Astrocyte (in vitro differentiated cells and primary cell): Measurements from ENCODE around the gene TSC1. TPM values are rescaled to one million over a fixed set of nuclear protein-coding genes. Genes with fewer than 3 reads are reported as not detected.

Source experiments
- DNase-seq: peaks from one replicate; pipeline ENCODE4 v3.0.0-alpha.2; 2010; ENCODE audit warnings: low read depth
- FAIRE-seq: peaks from 2 replicates; lab custom pipeline; 2011; peaks lifted over from hg19 to GRCh38; lab: Jason Lieb, UNC
- H2AFZ ChIP-seq: 2 replicates; pipeline ENCODE4 v1.6.0; 2012; ENCODE audit warnings: low read depth, low read length, inconsistent platforms
- H3K27ac ChIP-seq: 2 replicates; pipeline ENCODE4 v1.5.1; 2011; ENCODE audit warnings: low read depth, low read length, inconsistent platforms
- H3K27me3 ChIP-seq: 2 replicates; pipeline ENCODE4 v1.6.0; 2011; ENCODE audit warnings: low read length, inconsistent platforms; ENCODE audit not compliant: insufficient read depth
- H3K36me3 ChIP-seq: 2 replicates; pipeline ENCODE4 v1.5.1; 2011; ENCODE audit warnings: low read length, inconsistent platforms; ENCODE audit not compliant: insufficient read depth
- H3K4me1 ChIP-seq: 2 replicates; pipeline ENCODE4 v1.5.1; 2011; ENCODE audit warnings: low read length, inconsistent platforms; ENCODE audit not compliant: insufficient read depth
- H3K4me2 ChIP-seq: 2 replicates; pipeline ENCODE4 v1.6.0; 2012; ENCODE audit warnings: low read length, inconsistent platforms
- H3K4me3 ChIP-seq: 2 replicates; pipeline ENCODE4 v1.5.1; 2011; ENCODE audit warnings: low read depth, mild to moderate bottlenecking, low read length, inconsistent platforms; ENCODE audit not compliant: insufficient read depth
- H3K79me2 ChIP-seq: 2 replicates; pipeline ENCODE4 v1.6.0; 2012; ENCODE audit warnings: mild to moderate bottlenecking, low read length, inconsistent platforms; ENCODE audit not compliant: insufficient read depth
- H3K9ac ChIP-seq: 2 replicates; pipeline ENCODE4 v1.6.0; 2012; ENCODE audit warnings: mild to moderate bottlenecking, low read length, inconsistent platforms
- H3K9me3 ChIP-seq: 2 replicates; pipeline ENCODE4 v1.5.1; 2012; ENCODE audit warnings: low read depth, mild to moderate bottlenecking, low read length, inconsistent platforms; ENCODE audit not compliant: insufficient read depth
- H4K20me1 ChIP-seq: 2 replicates; pipeline ENCODE4 v1.6.0; 2012; ENCODE audit warnings: low read length, inconsistent platforms; ENCODE audit not compliant: insufficient read depth
- H3K27ac Mint-ChIP-seq: one replicate; pipeline ENCODE4 v1.8.0; 2021; ENCODE audit warnings: mild to moderate bottlenecking, mixed read lengths; ENCODE audit not compliant: unreplicated experiment
- H3K27me3 Mint-ChIP-seq: one replicate; pipeline ENCODE4 v1.8.0; 2021; ENCODE audit warnings: low read depth, mixed read lengths; ENCODE audit not compliant: unreplicated experiment
- H3K36me3 Mint-ChIP-seq: one replicate; pipeline ENCODE4 v1.8.0; 2021; ENCODE audit warnings: low read depth, mixed read lengths; ENCODE audit not compliant: unreplicated experiment
- H3K4me1 Mint-ChIP-seq: one replicate; pipeline ENCODE4 v1.8.0; 2021; ENCODE audit warnings: low read depth, mixed read lengths; ENCODE audit not compliant: unreplicated experiment
- H3K4me3 Mint-ChIP-seq: one replicate; pipeline ENCODE4 v1.8.0; 2021; ENCODE audit warnings: mild to moderate bottlenecking, moderate library complexity, mixed read lengths; ENCODE audit not compliant: unreplicated experiment
- H3K9me3 Mint-ChIP-seq: one replicate; pipeline ENCODE4 v1.8.0; 2021; ENCODE audit warnings: mild to moderate bottlenecking, mixed read lengths; ENCODE audit not compliant: unreplicated experiment
- EZH2 ChIP-seq: IDR thresholded peaks from 2 replicates; pipeline ENCODE4 v1.6.1; 2012; ENCODE audit warnings: mild to moderate bottlenecking, low read length, inconsistent platforms; ENCODE audit not compliant: insufficient read depth
- total RNA-seq: library from RNA; stranded (reverse); gene quantifications from 2 replicates; pipeline ENCODE4 v1.2.1, GENCODE V29; 2021
- TF ChIP-seq, protein P1 (sequence below): IDR thresholded peaks from 2 replicates; pipeline ENCODE4 v1.5.1; 2011; ENCODE audit warnings: low read depth, mild to moderate bottlenecking, inconsistent platforms, low read length, moderate library complexity; ENCODE audit not compliant: insufficient read depth

The TSC1 gene
- total RNA-seq, 1 donor from 2014 or later, result 50.6 TPM

DNA sequence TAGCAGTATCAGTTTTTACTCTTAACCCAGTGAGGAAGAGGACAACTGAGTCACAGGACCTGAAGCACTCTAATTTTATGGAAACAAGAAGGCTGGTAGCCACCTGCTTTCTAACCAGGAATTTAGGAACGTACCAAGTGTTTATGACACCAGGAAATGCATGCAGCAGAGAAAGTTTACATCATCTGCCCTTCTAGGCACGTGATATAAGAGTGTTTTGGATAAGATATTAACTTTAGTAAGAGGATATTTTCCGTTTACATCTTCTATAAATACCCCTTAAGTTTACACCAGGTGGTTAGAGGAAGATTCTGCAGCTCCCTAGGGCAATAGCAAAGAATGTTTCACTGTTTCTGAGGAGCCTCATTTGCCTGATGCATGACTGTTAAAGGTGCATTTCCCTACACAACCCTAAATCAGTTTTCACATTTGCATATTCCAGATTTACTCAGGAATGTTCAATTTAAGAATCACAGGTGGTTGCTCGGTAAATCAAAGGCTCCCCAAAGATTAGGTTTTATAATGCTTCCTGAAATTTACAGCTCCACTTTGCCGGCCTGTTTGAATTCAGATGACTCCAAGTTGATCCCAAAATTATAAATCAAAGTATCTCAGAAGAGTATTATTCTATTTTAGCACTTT is 1.8 kb downstream of the TSC1 start:
- Histone ChIP-seq H3K4me3 (no peak overlapping the region), H3K9me3 (no peaks in the 10 kb centered on the region), H3K79me2 (peaks cover 68% of the 10 kb centered on the region), H3K4me1 (peaks cover 21% of the 10 kb centered on the region), H3K27me3 (no peaks in the 10 kb centered on the region), H3K4me2 (peak overlapping the region; percentile 97), H3K9ac (no peak overlapping the region), H2AFZ (no peak overlapping the region), H4K20me1 (peaks cover 53% of the 10 kb centered on the region), H3K27ac (no peak overlapping the region), H3K36me3 (no peaks in the 10 kb centered on the region)
- DNase-seq, result peak; percentile 4
- TF ChIP-seq EZH2, result no peak
- TF ChIP-seq, protein P1, sequence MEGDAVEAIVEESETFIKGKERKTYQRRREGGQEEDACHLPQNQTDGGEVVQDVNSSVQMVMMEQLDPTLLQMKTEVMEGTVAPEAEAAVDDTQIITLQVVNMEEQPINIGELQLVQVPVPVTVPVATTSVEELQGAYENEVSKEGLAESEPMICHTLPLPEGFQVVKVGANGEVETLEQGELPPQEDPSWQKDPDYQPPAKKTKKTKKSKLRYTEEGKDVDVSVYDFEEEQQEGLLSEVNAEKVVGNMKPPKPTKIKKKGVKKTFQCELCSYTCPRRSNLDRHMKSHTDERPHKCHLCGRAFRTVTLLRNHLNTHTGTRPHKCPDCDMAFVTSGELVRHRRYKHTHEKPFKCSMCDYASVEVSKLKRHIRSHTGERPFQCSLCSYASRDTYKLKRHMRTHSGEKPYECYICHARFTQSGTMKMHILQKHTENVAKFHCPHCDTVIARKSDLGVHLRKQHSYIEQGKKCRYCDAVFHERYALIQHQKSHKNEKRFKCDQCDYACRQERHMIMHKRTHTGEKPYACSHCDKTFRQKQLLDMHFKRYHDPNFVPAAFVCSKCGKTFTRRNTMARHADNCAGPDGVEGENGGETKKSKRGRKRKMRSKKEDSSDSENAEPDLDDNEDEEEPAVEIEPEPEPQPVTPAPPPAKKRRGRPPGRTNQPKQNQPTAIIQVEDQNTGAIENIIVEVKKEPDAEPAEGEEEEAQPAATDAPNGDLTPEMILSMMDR, result no peak
- Mint-ChIP-seq H3K9me3 (no peaks in the 10 kb centered on the region), H3K36me3 (no peaks in the 10 kb centered on the region), H3K4me1 (peaks cover 29% of the 10 kb centered on the region), H3K27ac (no peak overlapping the region), H3K4me3 (peak overlapping the region; percentile 96), H3K27me3 (no peaks in the 10 kb centered on the region)
- no peak for FAIRE-seq

- TF ChIP-seq, protein P1, result no peak
- no peak for TF ChIP-seq EZH2
- Histone ChIP-seq H4K20me1 (peaks cover 86% of the 10 kb centered on the region), H3K27ac (no peak overlapping the region), H2AFZ (no peak overlapping the region), H3K9ac (no peak overlapping the region), H3K27me3 (no peaks in the 10 kb centered on the region), H3K4me3 (no peak overlapping the region), H3K36me3 (no peaks in the 10 kb centered on the region), H3K4me1 (peaks cover 8% of the 10 kb centered on the region), H3K4me2 (no peak overlapping the region), H3K79me2 (peaks cover 91% of the 10 kb centered on the region), H3K9me3 (no peaks in the 10 kb centered on the region)
- DNase-seq (no peak), FAIRE-seq (no peak)
- Mint-ChIP-seq H3K27me3 (no peaks in the 10 kb centered on the region), H3K9me3 (no peaks in the 10 kb centered on the region), H3K4me3 (no peak overlapping the region), H3K27ac (no peak overlapping the region), H3K36me3 (no peaks in the 10 kb centered on the region), H3K4me1 (peaks cover 14% of the 10 kb centered on the region)
Measured at GRCh38 chr9:132939169-132939568, 5.2 kb downstream of the TSC1 start.

GRCh38 chr9:132937463-132937901 is 6.9 kb downstream of the TSC1 start:
- Mint-ChIP-seq H3K4me1 (peaks cover 7% of the 10 kb centered on the region), H3K27ac (no peak overlapping the region)

More at GRCh38 chr9:132937463-132937901, 6.9 kb downstream of the TSC1 start:
- no peak for FAIRE-seq
- Histone ChIP-seq H3K27me3 (no peaks in the 10 kb centered on the region), H3K9me3 (no peaks in the 10 kb centered on the region), H3K27ac (no peak overlapping the region), H3K9ac (no peak overlapping the region), H3K4me2 (peak overlapping the region; percentile 15), H3K79me2 (peaks cover 78% of the 10 kb centered on the region), H3K4me3 (no peak overlapping the region), H3K36me3 (no peaks in the 10 kb centered on the region), H2AFZ (no peak overlapping the region), H3K4me1 (peaks cover 4% of the 10 kb centered on the region), H4K20me1 (peaks cover 82% of the 10 kb centered on the region)
- no peak for TF ChIP-seq EZH2
- TF ChIP-seq, protein P1, result no peak
- no peaks in the 10 kb centered on the region for H3K27me3 Mint-ChIP-seq
- DNase-seq, result no peak
- H3K36me3 Mint-ChIP-seq, result peaks cover 4% of the 10 kb centered on the region
- no peak overlapping the region for H3K4me3 Mint-ChIP-seq
- no peaks in the 10 kb centered on the region for H3K9me3 Mint-ChIP-seq
